Right atrium auricular region (tissue), 2 donors: ENCODE results near the gene GCLM. TPM values are rescaled to one million over a fixed set of nuclear protein-coding genes. Genes with fewer than 3 reads are reported as not detected.
A peak's percentile ranks its signal among the peaks of the same experiment; 100 is the strongest.

Source experiments
- DNase-seq: peaks from one replicate; pipeline ENCODE4 v3.0.0-alpha.2; 2019; ENCODE audit warnings: low spot score
- H3K27ac ChIP-seq, 2 donors: fragments of 200-600 bp; sonication (generic); 1 replicate in 1 of 2; 2 replicates in 1 of 2; pipeline ENCODE4 v1.5.1; 2016 to 2019
- H3K27me3 ChIP-seq, 2 donors: fragments of 200-600 bp; sonication (generic); one replicate each; pipeline versions ENCODE4 v1.5.1 to v1.6.0; 2017 to 2019
- H3K36me3 ChIP-seq: fragments of 200-600 bp; sonication (generic); one replicate; pipeline ENCODE4 v1.5.1; 2016
- H3K4me1 ChIP-seq, 2 donors: fragments of 200-600 bp; sonication (generic); one replicate each; pipeline versions ENCODE4 v1.5.1 to v1.6.0; 2017 to 2019
- H3K4me3 ChIP-seq, 2 donors: fragments of 200-600 bp; sonication (generic); 1 replicate in 1 of 2; 2 replicates in 1 of 2; pipeline ENCODE4 v1.5.1; 2017 to 2019; ENCODE audit warnings: mild to moderate bottlenecking in 1 of 2, moderate library complexity in 1 of 2
- H3K9me3 ChIP-seq, 2 donors: fragments of 200-600 bp; sonication (generic); one replicate each; pipeline ENCODE4 v1.5.1; 2019
- CTCF ChIP-seq, 2 donors: fragments of 200-600 bp; sonication (generic); IDR thresholded peaks; one replicate each; pipeline ENCODE4 v1.5.1; 2019; ENCODE audit warnings: antibody characterized with exemption in 2 of 2
- total RNA-seq, 2 donors: library from RNA; depleted of rRNA; stranded (reverse); fragments of >200 nt; gene quantifications; one replicate each; pipeline ENCODE4 v1.1.0, GENCODE V29; 2016

GCLM gene
- total RNA-seq, 2 donors from 2014 or later = 7.5 to 8.5 TPM

- Histone ChIP-seq H3K36me3 (no peaks in the 10 kb centered on the region), H3K4me3 (peak overlapping the region; percentile 67 to 80), H3K9me3 (no peaks in the 10 kb centered on the region), H3K4me1 (peaks cover 0 to 24% of the 10 kb centered on the region in 2 donors), H3K27me3 (no peaks in the 10 kb centered on the region), H3K27ac (peak overlapping the region; percentile 98 to 99)
- TF ChIP-seq CTCF (IDR thresholded peaks at IDR 0.05) = no peak
- no peak for DNase-seq
Measured at GRCh38 chr1:93848350-93848883, 60.8 kb downstream of the GCLM start.

DNA sequence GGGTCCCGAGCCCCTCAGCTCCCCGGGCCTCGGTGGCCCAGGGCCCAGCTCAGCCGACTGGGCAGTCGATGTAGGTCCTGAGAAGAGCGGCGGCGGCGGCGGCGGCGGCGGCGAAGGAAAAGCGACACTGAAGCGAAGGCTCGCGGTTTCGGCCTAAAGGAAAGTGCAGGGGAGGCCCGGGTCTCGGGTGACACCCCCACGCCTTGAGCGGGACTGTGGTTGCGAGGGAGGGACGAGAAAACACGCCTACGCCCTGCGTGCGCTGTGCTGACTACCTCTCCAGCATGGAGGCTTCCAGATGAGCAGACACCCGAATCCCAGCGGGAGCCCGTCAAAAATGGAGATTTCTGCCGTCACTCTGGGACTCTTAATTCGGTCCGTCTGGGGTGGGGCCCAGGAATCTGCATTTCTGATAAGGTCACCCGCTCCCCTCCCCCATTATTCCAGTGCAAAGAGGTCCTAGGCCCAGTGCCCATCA, 61.4 kb downstream of the GCLM start:
- Histone ChIP-seq H3K9me3 (no peaks in the 10 kb centered on the region), H3K36me3 (no peaks in the 10 kb centered on the region), H3K27ac (peak overlapping the region; percentile 98 to 99), H3K4me1 (peaks cover 0 to 24% of the 10 kb centered on the region in 2 donors), H3K4me3 (peak overlapping the region; percentile 67 to 80), H3K27me3 (no peaks in the 10 kb centered on the region)
- TF ChIP-seq CTCF (IDR thresholded peaks at IDR 0.05) = no peak
- DNase-seq = peak; percentile 77

DNA sequence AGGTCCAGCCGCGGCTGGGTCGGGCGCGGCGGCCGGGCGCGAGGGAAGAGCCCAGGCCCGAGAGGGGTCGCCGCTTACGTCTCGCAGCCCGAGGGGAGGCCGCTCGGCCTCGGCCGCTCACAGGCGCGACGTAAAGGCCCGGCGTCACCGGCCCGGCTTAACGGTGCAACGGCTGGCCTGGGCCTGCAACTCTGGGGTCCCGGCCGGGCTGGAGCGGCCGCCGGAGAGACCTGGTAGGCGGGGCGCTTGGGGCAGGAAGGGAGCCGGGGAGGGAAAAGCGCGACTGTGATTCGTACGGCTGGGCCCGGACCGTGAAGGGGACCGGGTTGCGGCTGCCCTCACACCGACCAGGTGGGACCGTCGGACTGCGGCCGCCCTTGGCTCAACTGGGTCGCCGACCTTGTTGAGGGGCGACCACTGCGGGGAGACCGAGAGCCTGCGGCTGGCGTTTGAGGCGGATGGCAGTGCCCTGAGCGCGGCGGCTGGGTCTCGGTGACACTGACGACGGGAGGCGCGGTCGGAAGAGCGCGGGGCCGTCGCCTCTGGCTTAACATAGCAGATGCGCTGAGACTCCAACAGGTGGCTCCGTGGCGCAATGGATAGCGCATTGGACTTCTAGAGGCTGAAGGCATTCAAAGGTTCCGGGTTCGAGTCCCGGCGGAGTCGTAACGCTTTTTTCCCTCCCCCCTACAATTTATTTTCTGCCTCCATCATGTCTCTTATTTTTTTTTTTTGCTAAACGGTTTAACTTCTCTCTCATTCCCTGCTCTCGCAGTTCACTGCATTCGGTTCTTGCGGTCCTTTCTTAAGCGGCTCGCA, 62.0 kb downstream of the GCLM start:
- Histone ChIP-seq H3K4me3 (peak overlapping the region; percentile 67 to 80), H3K9me3 (no peaks in the 10 kb centered on the region), H3K36me3 (no peaks in the 10 kb centered on the region), H3K27me3 (no peaks in the 10 kb centered on the region), H3K4me1 (peaks cover 0 to 24% of the 10 kb centered on the region in 2 donors), H3K27ac (peak overlapping the region; percentile 98 to 99)
- no peak for TF ChIP-seq CTCF (IDR thresholded peaks at IDR 0.05)
- DNase-seq = peak; percentile 91

- Histone ChIP-seq H3K4me3 (peak overlapping the region; percentile 67 to 80), H3K9me3 (no peaks in the 10 kb centered on the region), H3K4me1 (peaks cover 0 to 24% of the 10 kb centered on the region in 2 donors), H3K36me3 (no peaks in the 10 kb centered on the region), H3K27me3 (no peaks in the 10 kb centered on the region), H3K27ac (peak overlapping the region; percentile 98 to 99)
- peak in 1 of 2 donors; percentile 48 for TF ChIP-seq CTCF (IDR thresholded peaks at IDR 0.05)
- DNase-seq = peak; percentile 91
Measured at GRCh38 chr1:93846206-93846991, 62.8 kb downstream of the GCLM start.

DNA sequence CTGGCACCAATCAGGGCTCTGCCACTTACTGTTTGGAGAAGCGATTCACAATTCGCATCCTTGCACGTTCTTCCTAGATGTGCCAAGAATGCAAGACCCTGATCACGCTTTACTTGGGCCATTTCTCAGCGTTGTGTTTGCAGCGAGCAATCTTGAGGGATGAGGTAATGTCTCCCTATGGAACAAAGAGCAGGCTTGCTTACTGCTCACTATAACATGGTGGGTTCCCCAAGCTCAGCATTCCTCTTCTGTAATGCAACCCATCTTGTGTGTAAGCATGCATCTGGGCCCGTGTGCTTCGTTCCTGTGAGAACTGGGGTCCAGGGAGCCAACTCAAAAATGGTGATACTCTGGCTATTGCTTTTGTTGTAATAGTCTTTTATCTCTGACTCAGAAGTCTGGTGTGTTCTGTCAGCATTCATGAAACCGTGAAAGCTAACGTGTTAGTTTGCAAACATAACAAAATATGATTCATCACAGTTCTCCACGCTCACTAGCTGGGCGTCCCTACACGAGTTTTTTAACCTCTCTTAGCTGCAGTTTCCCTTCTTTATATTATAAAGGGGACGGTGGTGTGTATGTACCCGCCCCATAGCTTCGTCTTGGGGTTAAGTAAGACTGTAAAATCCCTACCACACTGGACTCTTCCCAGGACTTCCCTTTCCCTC, 63.6 kb downstream of the GCLM start:
- TF ChIP-seq CTCF (IDR thresholded peaks at IDR 0.05) = no peak
- Histone ChIP-seq H3K4me1 (peaks cover 0 to 24% of the 10 kb centered on the region in 2 donors), H3K27ac (peak overlapping the region; percentile 98 to 99), H3K9me3 (no peaks in the 10 kb centered on the region), H3K4me3 (peak overlapping the region; percentile 67 to 80), H3K27me3 (no peaks in the 10 kb centered on the region), H3K36me3 (no peaks in the 10 kb centered on the region)
- peak; percentile 62 for DNase-seq
